ENCODE data around the gene QARS1. TPM values are rescaled to one million over a fixed set of nuclear protein-coding genes. Genes with fewer than 3 reads are reported as not detected.
A peak's percentile ranks its signal among the peaks of the same experiment; 100 is the strongest.

QARS1 gene
- total and polyA plus RNA-seq, 2 of the 13 experiments (the other 11 are each of a cell fraction or from before 2014, with no cell fraction given) = 307 to 327 TPM

- TF ChIP-seq, protein P1, sequence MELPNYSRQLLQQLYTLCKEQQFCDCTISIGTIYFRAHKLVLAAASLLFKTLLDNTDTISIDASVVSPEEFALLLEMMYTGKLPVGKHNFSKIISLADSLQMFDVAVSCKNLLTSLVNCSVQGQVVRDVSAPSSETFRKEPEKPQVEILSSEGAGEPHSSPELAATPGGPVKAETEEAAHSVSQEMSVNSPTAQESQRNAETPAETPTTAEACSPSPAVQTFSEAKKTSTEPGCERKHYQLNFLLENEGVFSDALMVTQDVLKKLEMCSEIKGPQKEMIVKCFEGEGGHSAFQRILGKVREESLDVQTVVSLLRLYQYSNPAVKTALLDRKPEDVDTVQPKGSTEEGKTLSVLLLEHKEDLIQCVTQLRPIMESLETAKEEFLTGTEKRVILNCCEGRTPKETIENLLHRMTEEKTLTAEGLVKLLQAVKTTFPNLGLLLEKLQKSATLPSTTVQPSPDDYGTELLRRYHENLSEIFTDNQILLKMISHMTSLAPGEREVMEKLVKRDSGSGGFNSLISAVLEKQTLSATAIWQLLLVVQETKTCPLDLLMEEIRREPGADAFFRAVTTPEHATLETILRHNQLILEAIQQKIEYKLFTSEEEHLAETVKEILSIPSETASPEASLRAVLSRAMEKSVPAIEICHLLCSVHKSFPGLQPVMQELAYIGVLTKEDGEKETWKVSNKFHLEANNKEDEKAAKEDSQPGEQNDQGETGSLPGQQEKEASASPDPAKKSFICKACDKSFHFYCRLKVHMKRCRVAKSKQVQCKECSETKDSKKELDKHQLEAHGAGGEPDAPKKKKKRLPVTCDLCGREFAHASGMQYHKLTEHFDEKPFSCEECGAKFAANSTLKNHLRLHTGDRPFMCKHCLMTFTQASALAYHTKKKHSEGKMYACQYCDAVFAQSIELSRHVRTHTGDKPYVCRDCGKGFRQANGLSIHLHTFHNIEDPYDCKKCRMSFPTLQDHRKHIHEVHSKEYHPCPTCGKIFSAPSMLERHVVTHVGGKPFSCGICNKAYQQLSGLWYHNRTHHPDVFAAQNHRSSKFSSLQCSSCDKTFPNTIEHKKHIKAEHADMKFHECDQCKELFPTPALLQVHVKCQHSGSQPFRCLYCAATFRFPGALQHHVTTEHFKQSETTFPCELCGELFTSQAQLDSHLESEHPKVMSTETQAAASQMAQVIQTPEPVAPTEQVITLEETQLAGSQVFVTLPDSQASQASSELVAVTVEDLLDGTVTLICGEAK (IDR thresholded peaks at IDR 0.05) = no peak
- TF ChIP-seq, protein P1 (CRISPR knock-in tag; IDR thresholded peaks at IDR 0.05) = peak; percentile 21; the same call in 1 of the 2 replicates
- no peak for TF ChIP-seq HNF1A (IDR thresholded peaks at IDR 0.05; ENCODE audit: low read depth)
- 0 out of 2 replicates have a peak, but pooled peaks have one; percentile 20 for TF ChIP-seq HNF1A (CRISPR knock-in tag; IDR thresholded peaks at IDR 0.05; ENCODE audit: borderline replicate concordance)
- TF ChIP-seq HOXA7 (CRISPR knock-in tag; IDR thresholded peaks at IDR 0.05) = no peak
- TF ChIP-seq ZSCAN20 (CRISPR knock-in tag; IDR thresholded peaks at IDR 0.05; ENCODE audit: borderline replicate concordance) = no peak
- peak; percentile 96 for TF ChIP-seq SP1 (IDR thresholded peaks at IDR 0.05)
- peak; percentile 86 for TF ChIP-seq SP1 (CRISPR knock-in tag; IDR thresholded peaks at IDR 0.05)
- TF ChIP-seq, protein P2, sequence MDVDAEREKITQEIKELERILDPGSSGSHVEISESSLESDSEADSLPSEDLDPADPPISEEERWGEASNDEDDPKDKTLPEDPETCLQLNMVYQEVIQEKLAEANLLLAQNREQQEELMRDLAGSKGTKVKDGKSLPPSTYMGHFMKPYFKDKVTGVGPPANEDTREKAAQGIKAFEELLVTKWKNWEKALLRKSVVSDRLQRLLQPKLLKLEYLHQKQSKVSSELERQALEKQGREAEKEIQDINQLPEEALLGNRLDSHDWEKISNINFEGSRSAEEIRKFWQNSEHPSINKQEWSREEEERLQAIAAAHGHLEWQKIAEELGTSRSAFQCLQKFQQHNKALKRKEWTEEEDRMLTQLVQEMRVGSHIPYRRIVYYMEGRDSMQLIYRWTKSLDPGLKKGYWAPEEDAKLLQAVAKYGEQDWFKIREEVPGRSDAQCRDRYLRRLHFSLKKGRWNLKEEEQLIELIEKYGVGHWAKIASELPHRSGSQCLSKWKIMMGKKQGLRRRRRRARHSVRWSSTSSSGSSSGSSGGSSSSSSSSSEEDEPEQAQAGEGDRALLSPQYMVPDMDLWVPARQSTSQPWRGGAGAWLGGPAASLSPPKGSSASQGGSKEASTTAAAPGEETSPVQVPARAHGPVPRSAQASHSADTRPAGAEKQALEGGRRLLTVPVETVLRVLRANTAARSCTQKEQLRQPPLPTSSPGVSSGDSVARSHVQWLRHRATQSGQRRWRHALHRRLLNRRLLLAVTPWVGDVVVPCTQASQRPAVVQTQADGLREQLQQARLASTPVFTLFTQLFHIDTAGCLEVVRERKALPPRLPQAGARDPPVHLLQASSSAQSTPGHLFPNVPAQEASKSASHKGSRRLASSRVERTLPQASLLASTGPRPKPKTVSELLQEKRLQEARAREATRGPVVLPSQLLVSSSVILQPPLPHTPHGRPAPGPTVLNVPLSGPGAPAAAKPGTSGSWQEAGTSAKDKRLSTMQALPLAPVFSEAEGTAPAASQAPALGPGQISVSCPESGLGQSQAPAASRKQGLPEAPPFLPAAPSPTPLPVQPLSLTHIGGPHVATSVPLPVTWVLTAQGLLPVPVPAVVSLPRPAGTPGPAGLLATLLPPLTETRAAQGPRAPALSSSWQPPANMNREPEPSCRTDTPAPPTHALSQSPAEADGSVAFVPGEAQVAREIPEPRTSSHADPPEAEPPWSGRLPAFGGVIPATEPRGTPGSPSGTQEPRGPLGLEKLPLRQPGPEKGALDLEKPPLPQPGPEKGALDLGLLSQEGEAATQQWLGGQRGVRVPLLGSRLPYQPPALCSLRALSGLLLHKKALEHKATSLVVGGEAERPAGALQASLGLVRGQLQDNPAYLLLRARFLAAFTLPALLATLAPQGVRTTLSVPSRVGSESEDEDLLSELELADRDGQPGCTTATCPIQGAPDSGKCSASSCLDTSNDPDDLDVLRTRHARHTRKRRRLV (CRISPR knock-in tag; IDR thresholded peaks at IDR 0.05) = 0 out of 2 replicates have a peak, but pooled peaks have one; percentile 50
Observed at GRCh38 chr3:49093853-49094767, 10.4 kb downstream of the QARS1 start, which contains the start of gene QRICH1 (continued).
